ENCODE measurements around the gene PPP1R11. TPM values are rescaled to one million over a fixed set of nuclear protein-coding genes. Genes with fewer than 3 reads are reported as not detected.
A peak's percentile ranks its signal among the peaks of the same experiment; 100 is the strongest.

PPP1R11 gene
- total and polyA plus RNA-seq, 9 of the 15 experiments (the other 6 are each of a cell fraction or from before 2014, with no cell fraction given) = 17.8 to 94.8 (median 44.6) TPM

GRCh38 chr6:30102970-30103871, 36.2 kb downstream of the PPP1R11 start (continued):
- no peak for TF ChIP-seq THAP7 (CRISPR knock-in tag; IDR thresholded peaks at IDR 0.05)
- no peak for TF ChIP-seq RFX5 (IDR thresholded peaks at IDR 0.05; ENCODE audit: low read depth, low read length)
- no peak for TF ChIP-seq ZNF274 (IDR thresholded peaks at IDR 0.05; ENCODE audit: borderline replicate concordance, low read depth, low read length)
- TF ChIP-seq MEF2A (IDR thresholded peaks at IDR 0.05; ENCODE audit: control insufficient read depth, low read depth, low read length) = no peak
- no peak for TF ChIP-seq DPF2 (IDR thresholded peaks at IDR 0.05)
- TF ChIP-seq HMGXB4 (CRISPR knock-in tag; IDR thresholded peaks at IDR 0.05) = no peak
- TF ChIP-seq HEY1 (CRISPR knock-in tag; IDR thresholded peaks at IDR 0.05; ENCODE audit: borderline replicate concordance) = no peak
- no peak for TF ChIP-seq PKNOX1 (IDR thresholded peaks at IDR 0.05)
- no peak for TF ChIP-seq SREBF2 (CRISPR knock-in tag; IDR thresholded peaks at IDR 0.05)
- no peak for TF ChIP-seq NFATC3 (IDR thresholded peaks at IDR 0.05)
- no peak for TF ChIP-seq ZNF407 (IDR thresholded peaks at IDR 0.05; ENCODE audit: low read depth)
- no peak for TF ChIP-seq LARP7 (IDR thresholded peaks at IDR 0.05)
- no peak for TF ChIP-seq ZNF354B (CRISPR knock-in tag; IDR thresholded peaks at IDR 0.05)
- TF ChIP-seq L3MBTL2 (IDR thresholded peaks at IDR 0.05) = 0 out of 2 replicates have a peak, but pooled peaks have one; percentile 26
- no peak for TF ChIP-seq ZNF133 (CRISPR knock-in tag; IDR thresholded peaks at IDR 0.05)
